HCT116 (cell line): ENCODE results near the gene MACROD1. TPM values are rescaled to one million over a fixed set of nuclear protein-coding genes. Genes with fewer than 3 reads are reported as not detected.

Experiments used
- ATAC-seq: fragments of 200-7000 bp; cut with Tn5 transposase; 2 replicates; pipeline ENCODE4 v1.9.1; 2020; ENCODE audit warnings: mild to moderate bottlenecking, moderate library complexity
- BruUV-seq: library from RNA; stranded (reverse); fragments of 400-500 nt; replicated peaks from 2 replicates; lab custom pipeline; 2021; lab: Mats Ljungman, UMichigan
- CTCF ChIA-PET: fragments of 300-600 bp; sonication (Branson Sonifier 250); formaldehyde crosslinking; loops from one replicate; lab custom pipeline; 2021; ENCODE audit warnings: antibody characterized with exemption; lab: Charles Lee
- POLR2A ChIA-PET: fragments of 300-600, 350-600 bp; sonication (Branson Sonifier 250); formaldehyde crosslinking; loops from one replicate; lab custom pipeline; 2021; ENCODE audit warnings: antibody characterized with exemption; lab: Charles Lee
- RAD21 ChIA-PET, 2 experiments: fragments of 300-600 bp; sonication (Branson Sonifier 250); formaldehyde crosslinking; loops; one replicate each; lab custom pipeline; 2023; ENCODE audit warnings: low total read pairs in 2 of 2; ENCODE audit not compliant: uncharacterized antibody in 2 of 2, unreplicated experiment in 2 of 2, low non-redundant PET in 1 of 2; lab: Charles Lee
- DNase-seq: peaks from one replicate; pipeline ENCODE4 v3.0.0-alpha.2; 2010; ENCODE audit warnings: low read depth, low spot score
- H2AFZ ChIP-seq: fragments of 200-600 bp; shearing (Covaris generic), sonication (generic); 2 replicates; pipeline ENCODE4 v1.6.1; 2017; ENCODE audit warnings: low read depth, mixed run types, mixed read lengths, antibody characterized with exemption, low read length; ENCODE audit not compliant: poor library complexity, severe bottlenecking
- H3K27ac ChIP-seq: 2 replicates; pipeline ENCODE4 v1.5.1; 2012; ENCODE audit warnings: low read depth, low read length
- H3K27me3 ChIP-seq: fragments of 200-600 bp; sonication (generic); 2 replicates; pipeline ENCODE4 v1.6.1; 2016; ENCODE audit warnings: mixed run types, low read length, mixed read lengths; ENCODE audit not compliant: insufficient read depth
- H3K36me3 ChIP-seq, 2 experiments: fragments of 200-500 bp in 1 of 2; fragments of 200-600 bp in 1 of 2; sonication (Bioruptor generic) in 1 of 2; sonication (generic) in 1 of 2; 2 replicates each; pipeline versions ENCODE4 v1.5.1 to v1.6.1; 2014 to 2016; ENCODE audit warnings: low read length in 2 of 2, inconsistent platforms in 1 of 2, mixed read lengths in 1 of 2, mixed run types in 1 of 2; ENCODE audit not compliant: insufficient read depth in 2 of 2, control insufficient read depth in 1 of 2
- H3K4me1 ChIP-seq, 2 experiments: fragments of 200-600 bp in 1 of 2; sonication (generic) in 1 of 2; 2 replicates each; pipeline versions ENCODE4 v1.5.1 to v1.6.1; 2012 to 2017; ENCODE audit warnings: low read length in 2 of 2, inconsistent platforms in 1 of 2, mild to moderate bottlenecking in 1 of 2, mixed read lengths in 1 of 2, mixed run types in 1 of 2, moderate library complexity in 1 of 2; ENCODE audit not compliant: insufficient read depth in 2 of 2, control insufficient read depth in 1 of 2
- H3K4me2 ChIP-seq: fragments of 200-600 bp; sonication (generic); 2 replicates; pipeline ENCODE4 v1.6.1; 2017; ENCODE audit warnings: mixed run types, low read length, mixed read lengths
- H3K4me3 ChIP-seq, 2 experiments: fragments of 200-600 bp in 1 of 2; sonication (generic) in 1 of 2; replicated peaks in 1 of 2; 2 replicates each; pipeline ENCODE4 v1.5.1; 2011 to 2016; ENCODE audit warnings: low read length in 2 of 2, control low read depth in 1 of 2, low read depth in 1 of 2, mild to moderate bottlenecking in 1 of 2, mixed read lengths in 1 of 2, mixed run types in 1 of 2
- H3K79me2 ChIP-seq: fragments of 200-600 bp; sonication (generic); 2 replicates; pipeline ENCODE4 v1.6.1; 2017; ENCODE audit warnings: mild to moderate bottlenecking, mixed run types, low read length, moderate library complexity, mixed read lengths; ENCODE audit not compliant: insufficient read depth
- H3K9ac ChIP-seq: fragments of 200-600 bp; sonication (generic); 2 replicates; pipeline ENCODE4 v1.6.1; 2016; ENCODE audit warnings: low read length, mixed read lengths
- H3K9me2 ChIP-seq: fragments of 200-600 bp; sonication (generic), shearing (Covaris generic); 2 replicates; pipeline ENCODE4 v1.6.1; 2017; ENCODE audit warnings: mixed run types, mild to moderate bottlenecking, moderate library complexity; ENCODE audit not compliant: insufficient read depth
- H3K9me3 ChIP-seq, 2 experiments: fragments of 200-500 bp in 1 of 2; fragments of 200-600 bp in 1 of 2; sonication (Bioruptor generic) in 1 of 2; sonication (generic) in 1 of 2; 2 replicates each; pipeline ENCODE4 v1.6.1; 2014 to 2017; ENCODE audit warnings: low read length in 2 of 2, mixed read lengths in 2 of 2, inconsistent platforms in 1 of 2, low read depth in 1 of 2, mild to moderate bottlenecking in 1 of 2, mixed run types in 1 of 2, moderate library complexity in 1 of 2; ENCODE audit not compliant: control insufficient read depth in 1 of 2, insufficient read depth in 1 of 2
- H4K20me1 ChIP-seq: fragments of 200-600 bp; sonication (generic), shearing (Covaris generic); 2 replicates; pipeline ENCODE4 v1.6.1; 2017; ENCODE audit warnings: mixed run types, mild to moderate bottlenecking, moderate library complexity; ENCODE audit not compliant: insufficient read depth
- CBX3 ChIP-seq: IDR thresholded peaks from 2 replicates; pipeline ENCODE4 v1.6.1; 2012; ENCODE audit warnings: low read depth
- ELF1 ChIP-seq: IDR thresholded peaks from 2 replicates; pipeline ENCODE4 v1.6.1; 2012; ENCODE audit warnings: low read depth, borderline replicate concordance
- EZH2 ChIP-seq: fragments of 200-600 bp; sonication (generic); IDR thresholded peaks from 2 replicates; pipeline ENCODE4 v1.6.1; 2017; ENCODE audit warnings: antibody characterized with exemption, mixed run types
- EZH2phosphoT487 ChIP-seq: fragments of 200-600 bp; IDR thresholded peaks from 2 replicates; pipeline ENCODE4 v1.6.1; 2018; ENCODE audit warnings: antibody characterized with exemption, borderline replicate concordance
- FOSL1 ChIP-seq: IDR thresholded peaks from 2 replicates; pipeline ENCODE4 v1.6.1; 2012; ENCODE audit warnings: low read depth
- POLR2AphosphoS5 ChIP-seq: IDR thresholded peaks from 2 replicates; pipeline ENCODE4 v1.6.1; 2011; ENCODE audit warnings: mild to moderate bottlenecking, low read depth, low read length, moderate library complexity
- RAD21 ChIP-seq: IDR thresholded peaks from 2 replicates; pipeline ENCODE4 v1.6.1; 2012; ENCODE audit warnings: low read depth, mild to moderate bottlenecking
- SIN3A ChIP-seq: IDR thresholded peaks from 2 replicates; pipeline ENCODE4 v1.6.1; 2012; ENCODE audit warnings: low read depth
- SP1 ChIP-seq: IDR thresholded peaks from 2 replicates; pipeline ENCODE4 v1.6.1; 2012; ENCODE audit warnings: low read depth
- TCF7L2 ChIP-seq: IDR thresholded peaks from 2 replicates; pipeline ENCODE4 v1.7.0; 2011; ENCODE audit warnings: borderline replicate concordance, inconsistent platforms; ENCODE audit not compliant: insufficient read depth, insufficient read length; ENCODE audit errors: extremely low read depth
- ZFX ChIP-seq: fragments of 450-650 bp; IDR thresholded peaks from 2 replicates; pipeline ENCODE4 v1.6.1; 2017
- ZNF274 ChIP-seq: fragments of 200-500 bp; sonication (Bioruptor generic); IDR thresholded peaks from 2 replicates; pipeline ENCODE4 v1.6.1; 2014; ENCODE audit warnings: mild to moderate bottlenecking, low read depth, low read length, inconsistent platforms
- intact Hi-C: fragments of 100-400 bp; cut with micrococcal nuclease; formaldehyde crosslinking; loops from 2 replicates; pipeline ENCODE4 v1.10.0; 2022
- total RNA-seq: library from RNA; stranded (reverse); gene quantifications from one replicate; pipeline ENCODE4 v1.2.1, GENCODE V29; 2021; ENCODE audit not compliant: unreplicated experiment
- TF ChIP-seq, protein P1 (sequence below): IDR thresholded peaks from 2 replicates; pipeline ENCODE4 v1.6.1; 2012; ENCODE audit warnings: low read depth

The MACROD1 gene
- total RNA-seq, 1 experiment from 2014 or later = 61.1 TPM

DNA sequence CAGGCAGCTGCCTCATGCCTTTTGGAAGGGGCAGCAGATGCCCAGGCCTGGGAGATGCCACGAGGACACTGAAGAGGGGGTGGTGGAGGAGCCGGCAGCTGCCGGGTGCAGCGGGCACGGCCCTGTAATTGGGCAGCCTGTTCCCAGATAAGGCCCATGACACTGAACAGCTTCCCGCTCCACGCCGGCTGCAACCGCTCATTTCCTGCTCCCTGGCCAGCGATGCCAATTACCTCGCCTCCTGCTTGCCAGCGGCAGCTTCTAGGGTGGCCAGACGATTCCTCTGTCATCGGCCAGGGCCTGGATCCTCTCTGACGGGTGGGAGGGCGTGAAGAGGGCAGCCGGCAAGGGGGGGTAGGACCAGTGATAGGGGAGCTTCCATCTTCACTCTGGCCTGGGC, 107.4 kb downstream of the MACROD1 start:
- BruUV-seq = no TSS peak
- no peak overlapping the region for H2AFZ ChIP-seq
- TF ChIP-seq, protein P1, sequence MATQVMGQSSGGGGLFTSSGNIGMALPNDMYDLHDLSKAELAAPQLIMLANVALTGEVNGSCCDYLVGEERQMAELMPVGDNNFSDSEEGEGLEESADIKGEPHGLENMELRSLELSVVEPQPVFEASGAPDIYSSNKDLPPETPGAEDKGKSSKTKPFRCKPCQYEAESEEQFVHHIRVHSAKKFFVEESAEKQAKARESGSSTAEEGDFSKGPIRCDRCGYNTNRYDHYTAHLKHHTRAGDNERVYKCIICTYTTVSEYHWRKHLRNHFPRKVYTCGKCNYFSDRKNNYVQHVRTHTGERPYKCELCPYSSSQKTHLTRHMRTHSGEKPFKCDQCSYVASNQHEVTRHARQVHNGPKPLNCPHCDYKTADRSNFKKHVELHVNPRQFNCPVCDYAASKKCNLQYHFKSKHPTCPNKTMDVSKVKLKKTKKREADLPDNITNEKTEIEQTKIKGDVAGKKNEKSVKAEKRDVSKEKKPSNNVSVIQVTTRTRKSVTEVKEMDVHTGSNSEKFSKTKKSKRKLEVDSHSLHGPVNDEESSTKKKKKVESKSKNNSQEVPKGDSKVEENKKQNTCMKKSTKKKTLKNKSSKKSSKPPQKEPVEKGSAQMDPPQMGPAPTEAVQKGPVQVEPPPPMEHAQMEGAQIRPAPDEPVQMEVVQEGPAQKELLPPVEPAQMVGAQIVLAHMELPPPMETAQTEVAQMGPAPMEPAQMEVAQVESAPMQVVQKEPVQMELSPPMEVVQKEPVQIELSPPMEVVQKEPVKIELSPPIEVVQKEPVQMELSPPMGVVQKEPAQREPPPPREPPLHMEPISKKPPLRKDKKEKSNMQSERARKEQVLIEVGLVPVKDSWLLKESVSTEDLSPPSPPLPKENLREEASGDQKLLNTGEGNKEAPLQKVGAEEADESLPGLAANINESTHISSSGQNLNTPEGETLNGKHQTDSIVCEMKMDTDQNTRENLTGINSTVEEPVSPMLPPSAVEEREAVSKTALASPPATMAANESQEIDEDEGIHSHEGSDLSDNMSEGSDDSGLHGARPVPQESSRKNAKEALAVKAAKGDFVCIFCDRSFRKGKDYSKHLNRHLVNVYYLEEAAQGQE = no peak
- TF ChIP-seq RAD21 = no peak
- no peak for TF ChIP-seq FOSL1
- TF ChIP-seq ZNF274 = no peak
- TF ChIP-seq CBX3 = no peak
- no peak for TF ChIP-seq POLR2AphosphoS5
- no peak for TF ChIP-seq TCF7L2
- TF ChIP-seq EZH2phosphoT487 = no peak
- TF ChIP-seq SIN3A = no peak
- no peak for TF ChIP-seq ELF1
- no peak for TF ChIP-seq SP1
- TF ChIP-seq ZFX = no peak
- no peak for TF ChIP-seq EZH2
- TF ChIP-seq, all 23 proteins: peak for 0
- H3K9me2 ChIP-seq = no peaks in the 10 kb centered on the region
- H3K36me3 ChIP-seq = no peaks in the 10 kb centered on the region
- H3K79me2 ChIP-seq = no peaks in the 10 kb centered on the region
- no peak overlapping the region for H3K4me2 ChIP-seq
- no peaks in the 10 kb centered on the region for H3K4me1 ChIP-seq
- no peaks in the 10 kb centered on the region for H3K9me3 ChIP-seq
- ChIA-PET CTCF (no interaction called here), POLR2A (no interaction called here), RAD21 (no interaction called here)
- no peak for ATAC-seq
- H3K27ac ChIP-seq = no peak overlapping the region
- intact Hi-C loops = loop anchor here (10.0 kb wide), 1 partner anchor 46 kb away; no protein-coding TSS in a partner anchor
- no peak overlapping the region for H3K9ac ChIP-seq
- no peak overlapping the region for H3K4me3 ChIP-seq
- H4K20me1 ChIP-seq = no peaks in the 10 kb centered on the region
- H3K27me3 ChIP-seq = no peaks in the 10 kb centered on the region
- DNase-seq = no peak
